Bone marrow (tissue), 2 donors: ENCODE measurements around the gene HS2ST1.
"Not testable (repeated sequence)": the region's sequence is repeated elsewhere in the genome, so short reads cannot be mapped to it uniquely, and the experiment has no call there.

Source experiments
- DNase-seq, 2 donors: peaks; one replicate each; lab custom pipeline; 2025; lab: John Stamatoyannopoulos, UW

Gene HS2ST1

DNA sequence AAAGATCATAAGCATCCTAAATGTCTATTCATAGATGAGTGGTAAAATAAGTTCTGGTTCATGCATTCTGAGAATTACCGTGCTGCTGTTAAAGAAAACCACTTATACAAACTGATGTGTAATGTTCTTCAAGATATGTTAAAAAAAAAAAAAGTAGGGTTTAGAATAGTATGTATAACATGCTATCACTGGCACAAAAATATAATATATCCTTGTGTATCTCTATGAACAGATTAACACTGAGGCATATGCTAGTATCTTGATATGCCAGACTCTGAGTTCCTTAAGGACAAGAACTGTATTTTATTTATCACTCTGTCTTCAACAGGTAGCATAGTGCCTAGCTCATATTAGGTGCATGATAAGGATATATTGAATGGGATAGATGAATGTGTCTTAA lies 108.9 kb downstream of the HS2ST1 start:
- no peak for DNase-seq

DNA sequence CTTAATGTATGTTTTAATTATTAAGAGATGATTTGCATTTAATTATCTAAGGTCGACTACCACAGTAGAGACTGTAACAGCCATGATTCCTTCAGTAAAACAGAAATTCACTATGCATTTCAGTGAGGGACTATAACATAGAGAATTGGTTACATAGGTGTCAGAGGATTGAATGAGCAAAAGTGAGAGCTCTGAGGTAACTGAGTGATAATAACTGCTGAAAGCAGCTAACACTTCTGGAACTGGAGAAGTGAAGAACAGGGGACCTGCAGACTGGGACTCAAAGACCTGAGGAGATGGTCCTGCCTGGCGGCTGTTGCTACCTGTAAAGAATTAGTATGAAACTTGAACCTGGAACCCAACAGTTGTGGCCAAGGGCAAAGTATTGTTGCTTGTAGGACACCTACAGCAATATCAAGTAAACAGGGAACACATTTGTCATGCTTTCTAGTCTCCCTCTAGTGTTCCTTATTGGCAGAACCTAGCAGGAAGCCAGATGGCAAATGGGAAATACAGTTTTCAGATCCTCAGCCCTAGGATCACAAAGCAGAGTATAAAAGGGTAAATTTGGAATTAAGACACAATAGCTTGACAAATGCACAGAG lies 110.6 kb downstream of the HS2ST1 start:
- peak in 1 of 2 donors; percentile 22 for DNase-seq

DNA sequence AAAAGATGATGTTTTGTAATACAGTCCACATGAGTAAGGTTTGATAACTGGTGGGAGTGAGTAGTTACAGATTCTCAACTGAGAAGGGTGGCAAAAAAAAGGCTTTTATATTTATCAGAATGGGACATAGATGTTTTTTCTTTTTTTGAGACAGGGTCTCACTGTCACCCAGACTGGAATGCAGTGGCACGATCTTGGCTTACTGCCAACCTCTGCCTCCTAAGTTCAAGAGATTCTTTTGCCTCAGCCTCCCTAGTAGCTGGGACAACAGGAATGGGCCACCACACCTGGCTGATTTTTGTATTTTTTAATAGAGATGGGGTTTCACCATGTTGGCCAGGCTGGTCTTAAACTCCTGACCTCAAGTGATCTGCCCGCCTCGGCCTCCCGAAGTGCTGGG lies 113.1 kb downstream of the HS2ST1 start:
- not testable (repeated sequence) for DNase-seq

- DNase-seq, result no peak
These were observed 114.1 kb downstream of the HS2ST1 start for GRCh38 chr1:87028576-87028975.

DNA sequence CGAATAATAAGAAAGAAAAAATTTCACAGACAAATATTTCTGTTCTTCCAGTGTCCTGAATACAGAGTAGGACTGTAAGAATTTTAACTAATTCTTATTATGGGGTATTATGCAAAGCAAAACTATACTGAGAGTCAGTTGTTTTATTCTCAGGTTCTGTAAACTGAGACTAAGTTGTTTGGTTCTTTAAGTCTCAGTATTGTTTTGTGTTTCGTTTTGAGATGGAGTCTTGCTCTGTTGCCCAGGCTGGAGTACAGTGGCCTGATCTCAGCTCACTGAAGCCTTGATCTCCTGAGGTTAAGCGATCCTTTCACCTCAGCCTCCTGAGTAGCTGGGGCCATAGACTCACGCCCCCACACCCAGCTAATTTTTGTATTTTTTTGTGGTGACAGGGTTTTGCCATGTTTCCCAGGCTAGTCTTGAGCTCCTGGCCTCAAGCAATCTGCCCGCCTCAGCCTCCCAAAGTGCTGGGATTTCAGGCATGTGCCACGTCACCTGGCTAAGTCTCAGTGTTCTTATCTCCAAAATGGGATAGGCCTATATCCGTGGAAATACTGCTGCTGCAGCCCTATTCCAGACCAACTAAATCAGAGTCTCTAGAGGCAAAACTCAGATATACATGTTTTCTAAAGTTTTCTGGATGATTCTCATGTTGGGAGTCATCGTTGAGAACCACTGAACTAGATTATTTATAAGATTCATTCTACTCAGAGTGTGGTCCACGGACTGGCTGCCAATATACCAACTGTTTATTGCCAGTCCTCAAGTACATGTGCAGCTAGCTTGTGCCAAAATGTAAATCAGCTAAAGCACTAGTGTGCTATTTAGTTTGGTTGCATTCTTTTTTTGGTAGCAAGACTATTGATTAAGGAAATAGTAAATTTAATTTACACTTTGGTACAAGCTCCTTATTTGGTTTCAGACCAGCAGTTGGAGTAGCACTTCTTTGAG lies 116.6 kb downstream of the HS2ST1 start:
- DNase-seq, result no peak

- DNase-seq, result no peak
These were observed 119.9 kb downstream of the HS2ST1 start for GRCh38 chr1:87034351-87034750.

DNA sequence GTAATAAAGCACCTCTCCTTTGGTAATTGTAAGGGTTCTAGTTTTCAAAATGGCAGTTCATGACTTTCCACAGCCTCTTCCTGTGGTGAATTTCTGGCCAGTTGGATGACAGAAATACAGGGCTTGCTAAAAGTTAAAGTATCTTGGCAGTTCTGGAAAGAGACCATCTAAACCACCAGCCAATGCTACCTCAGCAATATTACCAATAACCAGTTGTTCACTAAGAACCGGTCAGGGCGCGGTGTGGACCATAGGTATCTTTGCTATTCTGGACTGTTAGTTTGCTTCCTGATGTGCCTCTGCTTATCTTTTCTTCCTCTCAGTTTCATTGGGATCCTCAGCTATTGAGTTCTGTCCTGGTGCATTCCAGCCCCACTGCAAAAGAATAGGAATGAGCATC lies 124.7 kb downstream of the HS2ST1 start:
- DNase-seq, result no peak

- DNase-seq, result peak in 1 of 2 donors; percentile 5
These were observed 127.8 kb downstream of the HS2ST1 start for GRCh38 chr1:87042111-87042811.

DNA sequence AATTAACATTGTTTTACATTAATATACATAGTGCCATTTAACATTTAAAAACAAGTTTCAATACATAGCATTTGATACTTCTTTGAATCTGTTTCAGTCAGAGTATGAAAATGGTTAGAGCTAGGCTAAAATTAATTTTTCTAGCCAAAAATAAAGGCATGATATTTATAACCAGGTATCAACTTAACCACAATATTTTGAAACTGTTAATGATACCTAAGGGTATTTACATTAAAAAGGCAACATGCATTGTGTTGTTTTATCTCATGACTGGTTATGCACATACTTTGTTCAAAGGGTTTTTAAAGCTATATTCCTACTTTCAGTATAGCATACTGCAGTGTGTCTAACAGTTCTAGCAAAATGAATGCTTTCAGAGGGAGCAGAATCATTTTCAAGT lies 130.0 kb downstream of the HS2ST1 start:
- no peak for DNase-seq

DNA sequence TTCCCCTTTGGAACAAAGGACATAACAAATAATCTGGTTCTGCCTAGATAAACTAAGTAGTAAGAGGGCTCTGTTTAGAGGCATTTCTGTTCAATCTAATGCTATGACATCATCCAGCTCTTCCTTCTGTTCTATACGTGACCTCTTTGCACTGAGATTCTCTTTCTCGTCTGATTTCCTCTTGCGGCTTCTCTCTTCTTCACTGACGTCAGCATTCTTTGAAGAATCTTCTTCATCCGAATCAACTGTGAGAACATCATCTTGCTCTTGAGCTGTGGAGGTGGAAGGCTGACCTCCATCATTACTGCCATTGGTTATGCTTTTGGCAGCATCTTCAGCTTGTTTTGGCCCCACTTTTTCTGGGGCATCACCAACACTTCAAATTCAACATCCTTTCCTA lies 130.4 kb downstream of the HS2ST1 start:
- DNase-seq, result no peak

GRCh38 chr1:87045761-87046304 lies 131.4 kb downstream of the HS2ST1 start:
- no peak for DNase-seq

DNA sequence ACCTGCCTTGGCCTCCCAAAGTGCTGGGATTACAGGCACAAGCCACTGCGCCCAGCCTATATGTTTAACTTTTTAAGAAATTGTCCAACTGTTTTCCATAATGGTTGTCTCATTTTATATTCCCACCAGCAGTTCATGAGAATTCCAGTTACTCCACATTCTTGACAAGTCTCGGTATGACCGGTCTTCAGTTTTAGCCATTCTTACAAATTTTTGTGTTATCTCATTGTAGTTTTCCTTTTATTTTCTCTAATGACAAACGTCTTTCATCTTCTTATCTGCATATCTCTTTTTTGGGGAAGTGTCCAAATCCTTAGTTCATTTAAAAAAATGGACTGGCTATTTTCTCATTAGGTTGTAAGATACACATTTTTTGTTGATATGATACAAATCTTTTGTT lies 132.5 kb downstream of the HS2ST1 start:
- no peak for DNase-seq

DNA sequence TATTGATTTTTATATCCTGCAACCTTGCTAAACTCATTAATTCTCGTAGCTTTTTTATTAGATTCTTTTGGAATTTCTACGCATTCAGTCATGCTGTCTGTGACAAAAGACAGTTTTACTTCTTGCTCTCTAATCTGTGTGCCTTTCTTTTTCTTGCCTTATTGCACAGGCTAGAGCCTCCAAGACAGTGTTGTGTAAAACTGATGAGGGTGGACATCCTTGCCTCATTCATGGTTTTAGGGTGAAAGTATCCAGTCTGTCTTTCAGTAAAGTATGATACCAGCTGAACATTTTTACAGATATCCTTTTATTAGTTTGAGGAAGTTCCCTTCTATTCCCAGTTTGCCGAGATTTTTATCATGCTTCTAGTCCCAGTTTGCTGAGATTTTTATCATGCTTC lies 133.8 kb downstream of the HS2ST1 start:
- DNase-seq, result no peak

GRCh38 chr1:87051965-87052364 lies 137.5 kb downstream of the HS2ST1 start:
- DNase-seq, result no peak

- no peak for DNase-seq
These were observed 138.0 kb downstream of the HS2ST1 start for GRCh38 chr1:87052400-87052799.

DNA sequence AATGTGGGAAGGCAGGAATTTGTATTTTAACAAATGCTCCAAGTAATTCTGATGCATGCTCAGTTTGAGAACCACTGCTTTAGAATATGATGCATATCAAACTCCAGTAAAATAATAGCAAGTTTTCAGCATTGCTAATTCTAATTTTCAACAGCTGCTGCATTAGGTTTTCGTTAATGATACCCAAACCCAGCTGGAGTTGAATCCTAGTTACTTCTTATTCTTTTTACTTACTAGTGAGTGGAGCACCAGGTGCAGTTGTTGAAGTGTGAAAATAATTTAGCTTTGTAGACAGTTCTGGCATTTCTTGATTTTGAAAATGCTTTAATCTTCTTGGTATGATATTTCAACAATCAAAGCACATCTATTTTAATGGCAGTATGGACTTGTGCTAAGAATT lies 138.5 kb downstream of the HS2ST1 start:
- DNase-seq, result no peak

DNA sequence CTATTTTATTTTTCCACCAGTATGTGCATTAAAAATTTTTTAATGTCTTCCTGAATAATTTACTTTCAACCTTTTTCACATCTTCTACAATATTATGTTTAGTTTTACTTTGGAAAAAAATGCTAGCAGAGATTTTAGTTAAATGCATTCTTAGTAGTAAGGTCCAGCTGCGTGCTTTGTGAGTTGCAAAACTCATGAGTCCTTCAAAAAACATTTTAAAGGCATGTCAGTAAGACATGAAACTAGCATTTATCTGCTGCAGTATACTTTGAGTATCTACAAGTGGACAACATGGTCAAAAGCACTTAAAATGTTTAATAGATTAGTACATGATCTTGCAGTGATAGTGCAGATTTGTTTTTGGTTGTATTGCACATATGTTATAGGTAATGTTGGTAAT lies 139.0 kb downstream of the HS2ST1 start:
- no peak for DNase-seq

DNA sequence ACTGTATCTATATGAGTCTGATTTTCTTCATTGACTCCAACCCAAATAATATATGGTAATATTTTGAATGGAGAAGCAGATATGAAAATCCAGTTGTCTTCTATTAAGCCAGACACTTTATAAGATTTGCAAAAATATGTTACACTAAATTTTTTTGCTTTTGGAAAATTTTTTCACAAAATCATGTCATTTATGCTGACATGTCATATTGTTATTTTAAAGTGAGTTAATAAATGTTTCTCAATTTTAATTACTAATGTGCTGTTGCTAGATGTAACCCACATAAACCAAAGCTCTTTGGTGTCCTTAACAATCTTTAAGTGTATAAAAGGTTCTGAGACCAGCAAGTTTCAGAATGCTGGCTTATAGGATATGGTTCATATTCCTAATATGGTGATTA lies 142.5 kb downstream of the HS2ST1 start:
- no peak for DNase-seq

DNA sequence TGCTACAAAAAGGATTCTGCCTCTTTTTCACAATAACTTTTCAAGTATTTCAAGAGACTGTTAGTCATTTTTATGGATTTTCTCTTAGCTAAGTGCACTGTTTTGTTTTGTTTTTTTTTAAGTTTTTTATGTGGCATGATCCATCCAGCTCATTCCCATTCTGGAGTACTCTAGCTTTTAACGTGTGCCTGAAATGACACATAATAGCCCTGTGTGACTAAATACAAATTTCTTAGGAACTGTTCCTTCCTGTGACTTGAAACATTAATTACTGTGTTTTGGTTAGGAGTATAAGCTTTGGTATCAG lies 143.9 kb downstream of the HS2ST1 start:
- DNase-seq, result no peak

DNA sequence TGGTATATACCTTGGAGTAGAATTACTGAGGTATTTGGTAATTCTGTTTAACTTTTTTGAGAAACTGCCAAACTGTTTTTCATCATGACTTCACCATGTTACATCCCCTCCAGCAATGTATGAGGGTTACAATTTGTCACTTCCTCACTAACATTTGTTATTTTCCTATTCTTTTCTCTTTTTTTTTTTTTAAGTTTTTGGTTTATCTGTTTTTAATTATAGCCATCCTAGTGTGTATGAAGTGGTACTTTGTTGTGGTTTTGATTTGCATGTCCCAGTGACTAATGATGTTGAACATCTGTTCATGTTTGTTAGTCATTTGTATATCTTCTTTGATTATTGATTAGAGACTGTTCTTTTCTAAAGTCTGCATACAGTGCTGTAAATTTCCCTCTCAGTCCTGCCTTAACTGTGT lies 147.3 kb downstream of the HS2ST1 start:
- peak in 1 of 2 donors; percentile 12 for DNase-seq

- no peak for DNase-seq
These were observed 148.3 kb downstream of the HS2ST1 start for GRCh38 chr1:87062687-87063086.

DNA sequence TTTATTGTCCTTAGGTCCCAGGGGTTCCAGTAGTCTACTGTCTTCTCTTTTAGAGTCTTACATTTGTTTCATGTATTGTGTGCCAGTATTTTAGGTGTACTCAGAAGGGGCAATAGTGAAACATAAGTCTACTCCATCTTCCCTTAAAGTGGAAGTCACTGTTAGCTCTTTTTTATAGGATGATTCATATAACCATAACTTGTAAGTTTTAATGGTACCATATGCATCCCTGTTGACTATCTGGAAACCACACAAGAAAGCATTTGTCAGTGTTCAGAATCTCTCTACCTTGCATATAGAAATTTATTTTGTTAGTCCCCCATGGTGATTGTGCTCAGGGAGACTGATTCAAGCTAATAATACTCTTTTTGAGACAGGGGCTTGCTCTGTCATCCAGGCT lies 149.9 kb downstream of the HS2ST1 start:
- DNase-seq, result no peak

GRCh38 chr1:87064986-87065385 lies 150.6 kb downstream of the HS2ST1 start:
- no peak for DNase-seq
